ENCODE results near the gene UMAD1.
A peak's percentile ranks its signal among the peaks of the same experiment; 100 is the strongest.

Gene UMAD1

DNA sequence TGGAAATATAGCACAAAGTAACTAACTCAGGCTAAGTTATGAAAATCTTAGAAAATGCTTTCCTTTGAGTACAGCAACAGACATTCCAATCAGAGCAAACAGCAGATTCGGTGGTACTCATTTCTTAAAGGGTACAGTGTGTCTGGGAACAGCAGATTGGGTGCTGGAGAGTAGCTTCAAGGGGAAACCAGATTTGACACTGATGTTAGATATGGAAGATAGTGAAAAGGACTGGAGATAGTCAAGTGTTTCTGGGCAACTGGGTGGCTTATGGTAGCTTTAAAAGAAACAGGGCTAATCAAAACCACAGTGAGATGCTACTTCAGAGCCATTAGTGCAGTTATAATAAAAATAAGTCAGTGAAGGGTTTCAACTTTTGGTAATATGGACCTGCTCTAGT lies 12.1 kb upstream of the UMAD1 start:
- Histone ChIP-seq H2AFZ (ENCODE audit: low read length) (no peak overlapping the region), H3K4me2 (ENCODE audit: low read depth, low read length) (no peak overlapping the region), H3K36me3 (replicated peaks; ENCODE audit: insufficient read depth, low read length) (no peaks in the 10 kb centered on the region), H3K27ac (ENCODE audit: low read length) (no peak overlapping the region), H3K9me2 (replicated peaks; ENCODE audit: insufficient read depth, low read length) (no peaks in the 10 kb centered on the region), H3K27me3 (replicated peaks; ENCODE audit: insufficient read depth, low read length) (no peaks in the 10 kb centered on the region), H3K9me3 (replicated peaks; ENCODE audit: insufficient read depth, low read length) (no peaks in the 10 kb centered on the region), H3K4me3 (ENCODE audit: low read length) (no peak overlapping the region), H3K9ac (ENCODE audit: low read length) (no peak overlapping the region), H4K20me1 (ENCODE audit: insufficient read depth, low read length) (no peaks in the 10 kb centered on the region), H3K4me1 (ENCODE audit: low read length) (no peaks in the 10 kb centered on the region), H3F3A (ENCODE audit: insufficient read depth, low read length) (no peaks in the 10 kb centered on the region), H3K79me2 (ENCODE audit: low read length) (no peaks in the 10 kb centered on the region)
- no peak for DNase-seq
- TF ChIP-seq EZH2phosphoT487 (IDR thresholded peaks at IDR 0.05; ENCODE audit: low read length), result no peak
- TF ChIP-seq, protein P1, sequence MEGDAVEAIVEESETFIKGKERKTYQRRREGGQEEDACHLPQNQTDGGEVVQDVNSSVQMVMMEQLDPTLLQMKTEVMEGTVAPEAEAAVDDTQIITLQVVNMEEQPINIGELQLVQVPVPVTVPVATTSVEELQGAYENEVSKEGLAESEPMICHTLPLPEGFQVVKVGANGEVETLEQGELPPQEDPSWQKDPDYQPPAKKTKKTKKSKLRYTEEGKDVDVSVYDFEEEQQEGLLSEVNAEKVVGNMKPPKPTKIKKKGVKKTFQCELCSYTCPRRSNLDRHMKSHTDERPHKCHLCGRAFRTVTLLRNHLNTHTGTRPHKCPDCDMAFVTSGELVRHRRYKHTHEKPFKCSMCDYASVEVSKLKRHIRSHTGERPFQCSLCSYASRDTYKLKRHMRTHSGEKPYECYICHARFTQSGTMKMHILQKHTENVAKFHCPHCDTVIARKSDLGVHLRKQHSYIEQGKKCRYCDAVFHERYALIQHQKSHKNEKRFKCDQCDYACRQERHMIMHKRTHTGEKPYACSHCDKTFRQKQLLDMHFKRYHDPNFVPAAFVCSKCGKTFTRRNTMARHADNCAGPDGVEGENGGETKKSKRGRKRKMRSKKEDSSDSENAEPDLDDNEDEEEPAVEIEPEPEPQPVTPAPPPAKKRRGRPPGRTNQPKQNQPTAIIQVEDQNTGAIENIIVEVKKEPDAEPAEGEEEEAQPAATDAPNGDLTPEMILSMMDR (IDR thresholded peaks at IDR 0.05; ENCODE audit: low read length), result no peak
- no peak for TF ChIP-seq EZH2 (optimal IDR thresholded peaks at IDR 0.05; ENCODE audit: low read depth, low read length)

DNA sequence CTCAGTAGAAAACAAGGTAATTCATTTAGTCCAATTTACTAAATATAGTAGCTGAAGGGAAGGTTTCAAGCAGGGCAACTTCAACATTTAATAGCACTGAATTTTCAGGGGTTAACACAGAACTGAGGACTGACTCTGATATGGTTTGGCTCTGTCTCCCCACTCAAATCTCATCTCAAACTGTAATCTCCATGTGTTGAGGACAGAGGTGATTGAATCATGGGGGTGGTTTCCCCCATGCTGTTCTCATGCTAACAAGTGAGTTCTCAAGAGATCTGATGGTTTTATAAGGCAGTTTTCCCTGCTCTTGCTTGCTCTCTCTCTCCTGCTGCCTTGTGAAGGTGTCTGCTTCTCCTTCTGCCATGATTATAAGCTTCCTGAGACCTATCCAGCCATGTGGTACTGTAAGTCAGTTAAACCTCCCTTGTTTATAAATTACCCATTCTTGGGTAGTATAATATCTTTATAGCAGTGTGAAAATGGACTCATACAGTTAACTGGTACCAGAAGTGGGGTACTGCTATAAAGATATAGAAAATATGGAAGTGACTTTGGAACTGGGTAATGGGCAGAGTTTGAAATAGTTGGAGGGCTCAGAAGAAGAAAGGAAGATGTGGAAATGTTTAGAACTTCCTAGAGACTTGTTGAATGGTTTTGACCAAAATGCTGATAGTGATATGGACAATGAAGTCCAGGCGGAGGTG lies 9.8 kb upstream of the UMAD1 start:
- H3K27me3 ChIP-seq (replicated peaks; ENCODE audit: insufficient read depth, low read length), result no peaks in the 10 kb centered on the region
- TF ChIP-seq, protein P1 (IDR thresholded peaks at IDR 0.05; ENCODE audit: low read length), result no peak
- TF ChIP-seq EZH2phosphoT487 (IDR thresholded peaks at IDR 0.05; ENCODE audit: low read length), result no peak
- no peak for TF ChIP-seq EZH2 (optimal IDR thresholded peaks at IDR 0.05; ENCODE audit: low read depth, low read length)
- no peaks in the 10 kb centered on the region for H3K79me2 ChIP-seq (ENCODE audit: low read length)
- no peaks in the 10 kb centered on the region for H3K4me1 ChIP-seq (ENCODE audit: low read length)
- H3K9me2 ChIP-seq (replicated peaks; ENCODE audit: insufficient read depth, low read length), result no peaks in the 10 kb centered on the region
- no peak overlapping the region for H2AFZ ChIP-seq (ENCODE audit: low read length)
- no peak for DNase-seq
- H3K9me3 ChIP-seq (replicated peaks; ENCODE audit: insufficient read depth, low read length), result no peaks in the 10 kb centered on the region
- no peaks in the 10 kb centered on the region for H3F3A ChIP-seq (ENCODE audit: insufficient read depth, low read length)
- H3K27ac ChIP-seq (ENCODE audit: low read length), result no peak overlapping the region
- no peaks in the 10 kb centered on the region for H4K20me1 ChIP-seq (ENCODE audit: insufficient read depth, low read length)
- H3K9ac ChIP-seq (ENCODE audit: low read length), result no peak overlapping the region
- H3K4me3 ChIP-seq (ENCODE audit: low read length), result no peak overlapping the region
- no peak overlapping the region for H3K4me2 ChIP-seq (ENCODE audit: low read depth, low read length)
- H3K36me3 ChIP-seq (replicated peaks; ENCODE audit: insufficient read depth, low read length), result no peaks in the 10 kb centered on the region

DNA sequence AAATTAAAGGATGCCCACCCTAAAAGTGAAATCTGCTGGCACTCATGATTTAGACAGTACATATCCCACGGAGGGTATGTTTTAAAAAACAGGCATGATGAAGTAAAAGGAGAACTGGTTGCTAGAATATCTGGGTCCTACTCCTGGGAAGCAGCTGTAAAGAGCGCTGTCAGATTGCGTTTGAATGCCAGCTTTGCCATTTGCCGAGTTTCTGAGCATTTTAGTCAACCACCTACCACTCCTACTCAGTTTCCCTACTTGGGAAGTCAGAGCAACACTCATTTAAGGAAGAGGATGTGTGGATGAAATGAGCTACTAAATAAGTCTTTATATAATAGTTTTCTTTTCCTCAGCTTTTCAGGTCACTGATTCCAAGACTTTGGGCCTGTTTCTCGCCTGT lies 1.1 kb upstream of the UMAD1 start:
- Histone ChIP-seq H3K9ac (ENCODE audit: low read length) (peak overlapping the region; percentile 91), H3K27me3 (replicated peaks; ENCODE audit: insufficient read depth, low read length) (no peaks in the 10 kb centered on the region), H3K4me3 (ENCODE audit: low read length) (peak overlapping the region; percentile 88), H3K9me2 (replicated peaks; ENCODE audit: insufficient read depth, low read length) (no peaks in the 10 kb centered on the region), H3K4me2 (ENCODE audit: low read depth, low read length) (peak overlapping the region; percentile 75), H3F3A (ENCODE audit: insufficient read depth, low read length) (no peaks in the 10 kb centered on the region), H3K27ac (ENCODE audit: low read length) (peak overlapping the region; percentile 80; the same call in 1 of the 2 replicates), H2AFZ (ENCODE audit: low read length) (peak overlapping the region; percentile 80), H3K9me3 (replicated peaks; ENCODE audit: insufficient read depth, low read length) (no peaks in the 10 kb centered on the region), H3K4me1 (ENCODE audit: low read length) (peaks cover 10% of the 10 kb centered on the region; the same call in 1 of the 2 replicates), H4K20me1 (ENCODE audit: insufficient read depth, low read length) (no peaks in the 10 kb centered on the region), H3K79me2 (ENCODE audit: low read length) (peaks cover 38% of the 10 kb centered on the region), H3K36me3 (replicated peaks; ENCODE audit: insufficient read depth, low read length) (no peaks in the 10 kb centered on the region; the same call in 1 of the 2 replicates)
- no peak for DNase-seq
- TF ChIP-seq EZH2 (optimal IDR thresholded peaks at IDR 0.05; ENCODE audit: low read depth, low read length) (no peak), EZH2phosphoT487 (IDR thresholded peaks at IDR 0.05; ENCODE audit: low read length) (no peak)
- TF ChIP-seq, protein P1 (IDR thresholded peaks at IDR 0.05; ENCODE audit: low read length), result no peak

All from MM.1S (cell line).